ENCODE data around the gene DTX1. TPM values are rescaled to one million over a fixed set of nuclear protein-coding genes. Genes with fewer than 3 reads are reported as not detected.

The DTX1 gene
- total RNA-seq, 1 experiment from 2014 or later: 0.44 TPM

DNA sequence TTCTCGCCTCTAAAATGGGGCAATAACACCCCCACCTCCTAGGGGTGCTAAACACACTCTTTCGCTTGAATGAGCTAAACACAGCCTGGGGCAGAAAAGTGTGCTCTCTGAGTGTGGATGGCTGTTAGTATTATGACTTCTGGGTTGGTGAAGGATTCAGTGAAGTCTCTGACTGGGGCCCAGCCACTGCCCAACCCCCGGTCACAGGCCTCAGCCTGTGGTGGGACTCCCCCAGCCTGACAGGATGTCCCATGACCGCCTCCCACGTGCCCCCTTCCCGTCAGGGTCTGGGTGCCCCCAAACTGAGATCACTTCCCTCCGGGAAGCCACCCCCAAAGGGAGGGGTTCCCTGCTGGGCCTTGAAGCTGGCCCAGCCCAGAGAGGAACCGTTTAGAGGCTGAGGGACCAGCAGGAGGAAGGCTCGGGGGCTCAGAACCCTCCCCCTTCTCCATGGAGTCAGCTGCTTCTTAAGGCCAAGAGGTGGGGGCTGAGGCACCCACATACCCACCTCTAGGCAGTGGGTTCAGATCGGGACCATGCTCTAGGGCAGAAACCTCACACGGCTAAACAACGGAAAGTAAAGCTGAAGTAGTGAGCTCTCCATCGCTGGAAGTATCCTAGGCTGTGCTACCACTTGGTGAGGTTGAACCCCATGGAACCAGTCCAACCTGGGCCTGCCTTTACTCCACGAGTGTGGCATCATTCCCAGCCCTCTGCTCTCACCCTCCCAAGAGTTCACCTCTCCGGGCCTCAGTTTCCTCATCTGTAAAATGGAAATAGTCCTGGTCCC lies 13.8 kb downstream of the DTX1 start:
- ATAC-seq (no peak), DNase-seq (ENCODE audit: low read depth, low spot score) (no peak)
- H3K9me3 ChIP-seq (ENCODE audit: control insufficient read depth, insufficient read depth, low read depth, low read length): no peaks in the 10 kb centered on the region
- no peaks in the 10 kb centered on the region for H3K36me3 ChIP-seq (ENCODE audit: control insufficient read depth, insufficient read depth, low read length)
- BruUV-seq (replicated peaks): no TSS peak
- intact Hi-C loops (cut with micrococcal nuclease; ENCODE audit: unreplicated experiment) (no loop called here), in situ Hi-C loops (cut with HindIII; ENCODE audit: low pct_unique_long_range_greater_than_20kb, low sequenced_read_pairs) (loop anchor here (25.0 kb wide), 1 partner anchor 92 kb away; no protein-coding TSS in a partner anchor)
- POLR2A ChIA-PET: interaction anchor here (0.7 kb wide), 1 partner anchor 486 kb away, joined by 3 read pairs; no protein-coding TSS in a partner anchor
- CTCF ChIA-PET: interaction anchor here (0.6 kb wide), 1 partner anchor 546 kb away, joined by 4 read pairs; no protein-coding TSS in a partner anchor
- no peak for TF ChIP-seq POLR2AphosphoS5 (IDR thresholded peaks at IDR 0.05; ENCODE audit: low read depth, low read length)
- TF ChIP-seq CTCF (IDR thresholded peaks at IDR 0.05): no peak
- no peak for TF ChIP-seq REST (IDR thresholded peaks at IDR 0.05; ENCODE audit: insufficient read depth in 1 of 2, low read depth in 2 of 2, low read length in 1 of 2)
- TF ChIP-seq TCF7L2 (IDR thresholded peaks at IDR 0.05; ENCODE audit: low read depth, low read length): no peak
- no peak for TF ChIP-seq SIN3A (IDR thresholded peaks at IDR 0.05; ENCODE audit: borderline replicate concordance, insufficient read depth, low read depth, low read length)
- H3K4me3 ChIP-seq (ENCODE audit: low read depth in 2 of 2, low read length in 2 of 2): no peak overlapping the region
- no peaks in the 10 kb centered on the region for H3K27me3 ChIP-seq (ENCODE audit: control insufficient read depth, insufficient read depth, low read length)
- no peak overlapping the region for H3K27ac ChIP-seq (ENCODE audit: low read length)
- peaks cover 4% of the 10 kb centered on the region; the same call in 1 of the 2 replicates for H3K4me1 ChIP-seq (ENCODE audit: control insufficient read depth, insufficient read depth, low read length)

- DNase-seq (ENCODE audit: low read depth, low spot score) (no peak), ATAC-seq (no peak)
- TF ChIP-seq CTCF (IDR thresholded peaks at IDR 0.05) (no peak), SIN3A (IDR thresholded peaks at IDR 0.05; ENCODE audit: borderline replicate concordance, insufficient read depth, low read depth, low read length) (no peak), TCF7L2 (IDR thresholded peaks at IDR 0.05; ENCODE audit: low read depth, low read length) (no peak), POLR2AphosphoS5 (IDR thresholded peaks at IDR 0.05; ENCODE audit: low read depth, low read length) (no peak)
- in situ Hi-C loops (cut with HindIII; ENCODE audit: low pct_unique_long_range_greater_than_20kb, low sequenced_read_pairs): loop anchor here (25.0 kb wide), 1 partner anchor 91 kb away; no protein-coding TSS in a partner anchor
- Histone ChIP-seq H3K4me3 (ENCODE audit: low read depth in 2 of 2, low read length in 2 of 2) (no peak overlapping the region), H3K36me3 (ENCODE audit: control insufficient read depth, insufficient read depth, low read length) (no peaks in the 10 kb centered on the region), H3K27me3 (ENCODE audit: control insufficient read depth, insufficient read depth, low read length) (no peaks in the 10 kb centered on the region), H3K9me3 (ENCODE audit: control insufficient read depth, insufficient read depth, low read depth, low read length) (no peaks in the 10 kb centered on the region), H3K27ac (ENCODE audit: low read length) (no peak overlapping the region), H3K4me1 (ENCODE audit: control insufficient read depth, insufficient read depth, low read length) (peaks cover 4% of the 10 kb centered on the region; the same call in 1 of the 2 replicates)
- intact Hi-C loops (cut with micrococcal nuclease; ENCODE audit: unreplicated experiment): no loop called here
- BruUV-seq (replicated peaks): no TSS peak
- POLR2A ChIA-PET: interaction anchor here (0.7 kb wide), 1 partner anchor 487 kb away, joined by 3 read pairs; no protein-coding TSS in a partner anchor
- CTCF ChIA-PET: interaction anchor here (0.6 kb wide), 1 partner anchor 547 kb away, joined by 4 read pairs; no protein-coding TSS in a partner anchor
These were observed 14.9 kb downstream of the DTX1 start for GRCh38 chr12:113071135-113072112.
